Common myeloid progenitor, CD34-positive (primary cell): ENCODE results near the gene PGLYRP3.
A peak's percentile ranks its signal among the peaks of the same experiment; 100 is the strongest.

Source experiments
- CTCF ChIA-PET: fragments of 350-600 bp; sonication (Branson Sonifier 250); formaldehyde crosslinking; loops from one replicate; lab custom pipeline; 2021; ENCODE audit warnings: antibody characterized with exemption; lab: Charles Lee
- POLR2A ChIA-PET: fragments of 350-600 bp; sonication (Branson Sonifier 250); formaldehyde crosslinking; loops from one replicate; lab custom pipeline; 2021; ENCODE audit warnings: antibody characterized with exemption; lab: Charles Lee
- DNase-seq, 3 donors: peaks; one replicate each; pipeline versions ENCODE4 v3.0.0 to v3.0.0-alpha.2; 2013
- H3K27ac ChIP-seq, 2 experiments: 1 replicate in 1 of 2; 2 replicates in 1 of 2; pipeline ENCODE4 v1.7.0; 2013; ENCODE audit warnings: inconsistent platforms in 2 of 2, low read length in 2 of 2, mild to moderate bottlenecking in 2 of 2, low read depth in 1 of 2, moderate library complexity in 1 of 2; ENCODE audit not compliant: severe bottlenecking in 2 of 2, insufficient read depth in 1 of 2, poor library complexity in 1 of 2
- H3K27me3 ChIP-seq, 5 experiments: replicated peaks in 2 of 5; 1 replicate in 3 of 5; 2 replicates in 2 of 5; pipeline versions ENCODE4 v1.6.1 to v1.7.0; 2013; ENCODE audit warnings: low read length in 4 of 5, mild to moderate bottlenecking in 2 of 5, moderate library complexity in 2 of 5, inconsistent platforms in 1 of 5; ENCODE audit not compliant: insufficient read depth in 5 of 5, control insufficient read depth in 4 of 5
- H3K36me3 ChIP-seq, 4 experiments: 1 replicate in 2 of 4; 2 replicates in 2 of 4; pipeline versions ENCODE4 v1.6.1 to v1.7.0; 2013; ENCODE audit warnings: low read length in 3 of 4, control low read depth in 1 of 4, mild to moderate bottlenecking in 1 of 4; ENCODE audit not compliant: control insufficient read depth in 4 of 4, insufficient read depth in 4 of 4
- H3K4me1 ChIP-seq, 4 experiments: 1 replicate in 3 of 4; 2 replicates in 1 of 4; pipeline versions ENCODE4 v1.6.1 to v1.7.1; 2013; ENCODE audit warnings: low read length in 3 of 4, mild to moderate bottlenecking in 3 of 4, control low read depth in 1 of 4, inconsistent platforms in 1 of 4, moderate library complexity in 1 of 4; ENCODE audit not compliant: control insufficient read depth in 4 of 4, insufficient read depth in 4 of 4; ENCODE audit errors: control extremely low read depth in 1 of 4
- H3K4me3 ChIP-seq, 7 experiments: 1 replicate in 4 of 7; 2 replicates in 3 of 7; pipeline versions ENCODE4 v1.5.1 to v1.7.0; 2013; ENCODE audit warnings: mild to moderate bottlenecking in 7 of 7, low read length in 6 of 7, moderate library complexity in 6 of 7, inconsistent platforms in 2 of 7, low read depth in 2 of 7, control low read depth in 1 of 7; ENCODE audit not compliant: insufficient read depth in 4 of 7, control insufficient read depth in 1 of 7; ENCODE audit errors: extremely low read depth in 1 of 7
- H3K9me3 ChIP-seq, 5 experiments: 1 replicate in 4 of 5; 2 replicates in 1 of 5; pipeline versions ENCODE4 v1.6.1 to v1.7.1; 2013; ENCODE audit warnings: low read length in 4 of 5, mild to moderate bottlenecking in 2 of 5, inconsistent platforms in 1 of 5, low read depth in 1 of 5, moderate library complexity in 1 of 5; ENCODE audit not compliant: control insufficient read depth in 4 of 5, insufficient read depth in 2 of 5; ENCODE audit errors: control extremely low read depth in 1 of 5
- WGBS: methylation state at CpG from one replicate; pipeline ENCODE4 v1.1.5; 2013; ENCODE audit not compliant: insufficient coverage; 5-methylcytosine and 5-hydroxymethylcytosine counted together

PGLYRP3 gene

DNA sequence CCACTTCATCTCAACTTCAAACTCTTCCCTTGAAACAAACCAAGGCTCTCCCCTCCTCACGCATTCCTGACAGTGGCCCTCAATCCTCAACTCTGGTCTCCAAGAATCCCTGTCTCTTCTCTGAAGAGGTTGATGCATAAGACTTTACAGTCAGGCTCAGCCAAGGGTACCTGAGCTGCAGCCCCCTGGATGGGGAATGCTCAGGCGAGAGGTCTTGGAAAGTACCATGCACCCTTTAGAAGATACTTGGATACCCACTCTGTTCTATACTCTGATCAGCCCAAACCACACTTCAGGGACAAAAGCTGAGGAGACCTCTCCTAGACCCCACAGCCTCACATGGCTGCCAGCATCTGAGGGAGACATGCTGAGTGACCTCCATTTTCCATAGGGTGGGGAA is 536 bp upstream of the PGLYRP3 start:
- Histone ChIP-seq H3K9me3 (no peaks in the 10 kb centered on the region), H3K27me3 (no peaks in the 10 kb centered on the region), H3K27ac (no peak overlapping the region), H3K36me3 (no peaks in the 10 kb centered on the region), H3K4me1 (peaks cover 0 to 8% (median 1%) of the 10 kb centered on the region in 4 experiments), H3K4me3 (no peak overlapping the region)
- no peak for DNase-seq
- POLR2A ChIA-PET, result no interaction called here
- WGBS, result 100% methylated on average over 2 of the region's 2 CpGs
- CTCF ChIA-PET, result interaction anchor here (0.7 to 3.0 kb wide), 4 partner anchors 20 to 39 kb away, joined by 3 to 12 read pairs (median 4); no protein-coding TSS in a partner anchor

DNA sequence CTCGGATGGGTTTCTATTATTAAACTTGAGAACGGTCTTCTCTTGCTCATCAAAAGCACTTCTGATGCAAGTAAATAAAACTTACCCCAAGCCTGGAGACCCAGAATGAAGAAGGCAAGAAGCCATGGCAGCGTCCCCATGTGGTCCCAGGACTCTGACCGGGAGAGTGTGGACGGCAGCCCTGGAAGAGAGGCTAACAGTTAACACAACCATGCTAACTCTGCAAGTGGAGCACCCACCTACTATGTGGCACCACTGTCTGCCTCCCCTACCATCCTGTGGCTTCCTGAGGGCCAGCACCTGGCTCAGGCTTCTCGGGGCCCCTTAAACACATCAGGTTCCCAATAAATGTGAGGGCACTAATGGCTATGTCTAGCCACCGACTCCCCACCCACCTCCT is 2.2 kb downstream of the PGLYRP3 start:
- Histone ChIP-seq H3K4me3 (no peak overlapping the region), H3K4me1 (peaks cover 0 to 8% (median 3%) of the 10 kb centered on the region in 4 experiments), H3K27ac (no peak overlapping the region), H3K9me3 (no peaks in the 10 kb centered on the region), H3K27me3 (no peaks in the 10 kb centered on the region), H3K36me3 (no peaks in the 10 kb centered on the region)
- POLR2A ChIA-PET, result no interaction called here
- no peak for DNase-seq
- whole genome bisulfite sequencing, result 90% methylated on average over 6 of the region's 7 CpGs
- CTCF ChIA-PET, result no interaction called here

DNA sequence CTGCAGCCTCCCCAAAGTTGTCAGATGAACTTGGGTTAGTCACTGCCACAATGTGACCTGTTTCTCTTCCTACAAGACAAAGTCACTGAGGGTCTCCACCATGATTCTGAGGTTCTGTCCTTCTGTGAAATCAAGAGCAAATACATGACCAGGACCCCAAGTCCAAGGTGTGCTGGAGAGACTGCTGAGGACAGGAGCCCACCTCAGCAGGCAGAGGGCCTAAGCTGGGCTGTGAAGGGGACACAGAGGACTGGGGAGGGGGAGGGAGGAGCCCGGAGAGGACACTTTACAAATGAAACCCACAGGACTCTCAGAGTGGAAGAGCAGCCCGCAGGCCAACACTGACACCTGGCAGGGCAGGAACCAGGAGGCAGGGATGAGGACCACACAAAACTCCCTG is 3.3 kb downstream of the PGLYRP3 start:
- peaks cover 0 to 8% (median 3%) of the 10 kb centered on the region in 4 experiments for H3K4me1 ChIP-seq
- no peaks in the 10 kb centered on the region for H3K27me3 ChIP-seq
- POLR2A ChIA-PET, result no interaction called here
- H3K9me3 ChIP-seq, result no peaks in the 10 kb centered on the region
- no peak overlapping the region for H3K27ac ChIP-seq
- WGBS, result 100% methylated on average over 1 of the region's 2 CpGs
- no peak for DNase-seq
- no peaks in the 10 kb centered on the region for H3K36me3 ChIP-seq
- H3K4me3 ChIP-seq, result no peak overlapping the region
- CTCF ChIA-PET, result no interaction called here

DNA sequence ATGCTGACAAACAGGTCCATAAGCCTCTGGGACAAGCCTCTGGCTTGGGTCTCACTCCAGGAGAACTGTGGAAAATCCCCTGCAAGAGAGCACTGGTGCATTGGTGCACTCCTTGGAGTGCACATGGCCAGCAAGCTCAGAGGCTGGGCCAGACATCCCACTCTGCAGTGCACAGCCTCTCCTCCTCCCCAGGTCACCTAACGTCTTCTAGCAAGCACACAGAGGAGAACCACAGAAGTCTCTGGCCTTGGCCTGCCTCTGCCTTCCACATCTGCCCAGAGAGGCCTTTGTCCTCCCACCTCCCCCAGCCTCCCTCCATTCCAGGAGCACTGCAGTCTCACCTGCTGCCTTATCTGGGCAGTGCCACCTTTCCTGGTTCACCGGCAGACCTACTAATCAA is 4.2 kb downstream of the PGLYRP3 start:
- DNase-seq, result no peak
- H3K27ac ChIP-seq, result no peak overlapping the region
- WGBS, result 94% methylated on average over 2 of the region's 2 CpGs
- CTCF ChIA-PET, result no interaction called here
- H3K4me3 ChIP-seq, result no peak overlapping the region
- H3K27me3 ChIP-seq, result peaks cover 0 to 1% (median 0%) of the 10 kb centered on the region in 5 experiments
- H3K36me3 ChIP-seq, result no peaks in the 10 kb centered on the region
- no peaks in the 10 kb centered on the region for H3K9me3 ChIP-seq
- POLR2A ChIA-PET, result no interaction called here
- H3K4me1 ChIP-seq, result peaks cover 0 to 8% (median 3%) of the 10 kb centered on the region in 4 experiments

DNA sequence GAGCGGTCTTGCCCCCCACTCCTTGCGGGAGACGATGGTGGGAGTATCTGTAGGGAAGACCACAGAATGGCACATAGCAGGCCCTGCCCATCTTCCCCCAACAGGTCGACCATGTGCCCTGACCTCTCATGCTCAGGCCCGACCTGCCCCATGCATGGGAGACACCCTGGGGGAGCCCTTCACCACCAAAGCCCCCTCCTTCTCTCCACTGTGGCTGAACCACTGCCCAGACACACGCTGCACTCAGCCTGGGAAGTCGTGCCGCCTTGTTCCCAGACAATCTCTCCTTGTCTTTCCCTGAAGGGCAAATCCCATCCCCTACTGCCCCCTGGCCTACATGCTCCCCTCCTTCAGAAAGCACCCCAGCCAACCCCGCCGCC is 5.5 kb downstream of the PGLYRP3 start:
- ChIA-PET CTCF (no interaction called here), POLR2A (no interaction called here)
- 96% methylated on average over 10 of the region's 10 CpGs for WGBS

DNA sequence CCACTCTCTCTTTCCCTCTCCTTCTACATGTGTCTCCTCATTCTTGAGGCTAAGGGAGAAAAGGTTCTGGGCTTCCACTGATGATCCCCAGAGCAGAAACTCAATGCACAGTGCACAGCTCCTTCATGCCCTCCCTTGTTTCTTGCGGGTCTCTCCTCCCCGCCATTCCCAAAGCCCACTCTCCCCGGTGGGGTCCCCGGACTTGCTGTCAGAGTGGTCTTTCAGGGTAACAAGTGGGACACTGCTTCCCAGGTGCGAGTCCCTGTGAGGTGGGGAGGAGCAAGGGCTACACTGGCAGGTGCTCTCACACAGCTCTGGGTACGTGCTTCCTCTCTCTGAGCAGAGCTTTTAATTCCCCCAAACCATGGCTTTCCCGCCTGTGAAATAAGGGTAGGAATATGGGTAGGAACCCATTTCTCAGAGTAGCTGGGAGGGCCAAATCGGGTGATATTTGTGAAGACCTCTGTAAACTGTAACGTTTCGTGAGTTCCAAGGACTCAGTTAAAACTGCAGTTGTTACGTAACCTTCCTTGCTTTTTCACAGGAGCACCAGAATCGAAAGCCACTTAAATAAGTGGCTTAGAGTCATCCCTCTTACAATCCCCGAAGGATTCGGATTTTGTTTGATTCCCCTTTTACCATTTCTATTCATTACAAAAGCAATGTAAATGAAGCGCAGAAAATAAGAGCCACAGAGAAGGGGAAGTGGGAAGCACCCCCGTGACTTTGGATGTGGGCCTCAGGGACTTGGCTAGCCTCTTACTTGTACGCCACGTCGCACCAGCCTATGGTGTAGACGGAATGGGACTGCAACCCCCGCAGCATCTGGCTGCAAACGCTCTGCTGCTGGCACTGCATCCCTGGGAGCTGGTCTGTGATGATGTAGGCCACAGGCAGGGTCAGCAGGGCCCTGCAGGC is 6.2 kb downstream of the PGLYRP3 start:
- peak in 2 of 3 donors; percentile 15 to 17 for DNase-seq
- POLR2A ChIA-PET, result no interaction called here
- Histone ChIP-seq H3K9me3 (no peaks in the 10 kb centered on the region), H3K4me1 (peaks cover 0 to 4% (median 0%) of the 10 kb centered on the region in 4 experiments), H3K27ac (no peak overlapping the region), H3K4me3 (no peak overlapping the region), H3K36me3 (no peaks in the 10 kb centered on the region), H3K27me3 (peaks cover 0 to 1% (median 0%) of the 10 kb centered on the region in 5 experiments)
- CTCF ChIA-PET, result no interaction called here
- WGBS, result 97% methylated on average over 17 of the region's 22 CpGs

More for the DNA sequence above, 5.5 kb downstream of the PGLYRP3 start:
- Histone ChIP-seq H3K27me3 (peaks cover 0 to 1% (median 0%) of the 10 kb centered on the region in 5 experiments), H3K36me3 (no peaks in the 10 kb centered on the region), H3K27ac (no peak overlapping the region), H3K4me3 (no peak overlapping the region), H3K4me1 (peaks cover 0 to 4% (median 3%) of the 10 kb centered on the region in 4 experiments), H3K9me3 (no peaks in the 10 kb centered on the region)
- no peak for DNase-seq

DNA sequence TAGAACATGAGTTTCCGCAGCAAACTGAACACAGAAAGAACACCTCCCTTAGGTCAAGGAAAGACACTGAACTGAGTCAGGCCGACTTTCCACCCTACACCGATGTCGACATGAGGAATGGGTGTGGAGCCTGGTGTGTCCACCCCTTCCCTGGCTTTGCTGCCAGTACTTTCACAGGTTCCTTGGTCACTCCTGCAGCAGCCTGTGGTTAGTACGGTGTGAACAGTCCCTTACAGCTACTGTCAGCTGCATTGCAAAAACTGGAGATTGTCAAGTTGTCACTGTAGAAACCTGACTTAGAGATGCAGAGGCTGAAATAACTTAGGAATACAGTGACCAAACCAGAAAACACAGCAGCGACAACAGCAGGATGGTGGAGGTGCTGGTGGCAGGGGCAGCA is 7.1 kb downstream of the PGLYRP3 start:
- DNase-seq, result no peak
- H3K27me3 ChIP-seq, result peaks cover 0 to 2% (median 0%) of the 10 kb centered on the region in 5 experiments
- 88% methylated on average over 5 of the region's 6 CpGs for WGBS
- H3K4me3 ChIP-seq, result no peak overlapping the region
- H3K27ac ChIP-seq, result no peak overlapping the region
- POLR2A ChIA-PET, result no interaction called here
- H3K9me3 ChIP-seq, result no peaks in the 10 kb centered on the region
- CTCF ChIA-PET, result interaction anchor here (0.8 kb wide), 1 partner anchor 16 kb away, joined by 3 read pairs; no protein-coding TSS in a partner anchor
- no peaks in the 10 kb centered on the region for H3K36me3 ChIP-seq
- H3K4me1 ChIP-seq, result peaks cover 0 to 4% (median 0%) of the 10 kb centered on the region in 4 experiments
